ENCODE data around the gene MYCBP.

The MYCBP gene

GRCh38 chr1:38819040-38819439, 54.1 kb downstream of the MYCBP start:
- no peak for DNase-seq

- DNase-seq = peak in 2 of 4 experiments; percentile 15 to 52
These were observed 54.8 kb downstream of the MYCBP start for GRCh38 chr1:38818175-38818976.

- DNase-seq = no peak
These were observed 55.6 kb downstream of the MYCBP start for GRCh38 chr1:38817267-38818174.

- no peak for DNase-seq
These were observed 57.1 kb downstream of the MYCBP start for GRCh38 chr1:38815903-38816627.

GRCh38 chr1:38814984-38815464, 58.1 kb downstream of the MYCBP start:
- no peak for DNase-seq

- DNase-seq = no peak
These were observed 58.6 kb downstream of the MYCBP start for GRCh38 chr1:38814444-38814983.

GRCh38 chr1:38812981-38813380, 60.2 kb downstream of the MYCBP start:
- no peak for DNase-seq
